Activated T-helper 9 cell treated with anti-CD3 and anti-CD28 coated beads, Interleukin-2, amount 50 U/mL, for 16 hours (primary cell): ENCODE results near the gene FGD6.
"Not testable (repeated sequence)": the region's sequence is repeated elsewhere in the genome, so short reads cannot be mapped to it uniquely, and the experiment has no call there.

Experiments used
- DNase-seq: peaks from one replicate; pipeline ENCODE4 v3.0.0-alpha.2; 2020; ENCODE audit warnings: low read depth

FGD6 gene

DNA sequence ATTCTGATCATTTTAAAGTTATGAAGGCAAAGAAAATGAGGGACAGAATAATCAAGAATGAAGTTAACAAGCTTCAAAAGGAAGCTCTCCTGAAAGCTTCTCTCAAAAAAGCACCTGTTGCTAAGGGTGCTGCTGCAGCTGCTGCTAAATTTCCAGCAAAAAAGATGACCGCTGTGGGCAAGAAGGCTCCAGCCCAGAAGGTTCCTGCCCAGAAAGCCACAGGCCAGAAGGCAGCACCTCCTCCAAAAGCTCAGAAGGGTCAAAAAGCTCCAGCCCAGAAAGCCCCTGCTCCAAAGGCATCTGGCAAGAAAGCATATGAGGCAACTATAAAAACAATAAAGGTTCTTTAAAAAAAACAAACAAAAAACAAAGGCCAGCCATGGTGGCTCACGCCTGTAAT lies 91.2 kb downstream of the FGD6 start:
- DNase-seq, result no peak

- no peak for DNase-seq
These were observed 93.2 kb downstream of the FGD6 start for GRCh38 chr12:95124106-95124505.

GRCh38 chr12:95118788-95119179 lies 98.5 kb downstream of the FGD6 start:
- DNase-seq, result no peak

DNA sequence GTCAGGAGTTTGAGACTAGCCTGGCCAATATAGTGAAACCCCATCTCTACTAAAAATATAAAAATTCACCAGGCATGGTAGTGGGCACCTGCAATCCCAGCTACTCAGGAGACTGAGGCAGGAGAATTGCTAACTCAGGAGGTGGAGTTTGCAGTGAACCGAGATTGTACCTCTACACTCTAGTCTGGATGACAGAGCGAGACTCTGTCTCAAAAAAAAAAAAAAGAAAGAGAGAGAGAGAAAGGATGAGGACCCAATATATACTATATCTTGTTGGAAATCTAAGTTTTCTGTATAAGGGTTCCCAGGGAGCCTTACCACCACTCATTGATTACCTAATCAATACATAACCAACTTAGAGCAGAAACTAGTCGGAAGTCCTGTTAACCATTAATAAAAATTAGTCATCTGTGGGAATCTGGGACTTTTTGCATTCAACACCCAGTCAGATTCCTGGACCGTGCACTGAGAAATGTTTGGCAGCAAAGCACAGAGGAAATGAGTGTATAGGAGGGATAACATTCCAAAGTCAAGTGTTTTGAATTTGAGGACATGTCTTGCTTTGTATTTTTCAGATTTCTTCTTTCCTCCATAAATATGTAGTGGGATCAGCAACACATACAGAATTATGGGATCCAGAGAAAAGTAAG lies 99.0 kb downstream of the FGD6 start:
- no peak for DNase-seq

DNA sequence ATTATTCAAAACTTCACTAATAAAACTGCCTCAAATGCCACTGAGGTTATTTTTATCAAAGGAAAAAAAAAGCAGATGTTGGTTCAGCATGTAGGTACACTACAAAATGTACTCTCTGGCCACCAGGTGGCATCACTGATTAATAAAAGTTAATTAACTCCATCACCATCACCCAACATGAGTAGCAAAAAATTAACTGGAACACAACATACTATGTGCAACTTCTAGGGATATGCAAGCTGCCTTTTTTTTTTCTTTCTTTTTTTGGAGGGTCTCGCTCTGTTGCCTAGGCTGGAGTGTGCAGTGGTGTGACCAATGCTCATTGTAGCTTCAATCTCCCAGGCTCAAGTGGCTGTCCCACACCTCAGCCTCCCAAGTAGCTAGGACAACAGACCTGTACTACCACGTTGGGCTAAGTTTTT lies 100.1 kb downstream of the FGD6 start:
- peak; percentile 30 for DNase-seq

- no peak for DNase-seq
These were observed 100.5 kb downstream of the FGD6 start for GRCh38 chr12:95116773-95117172.

- no peak for DNase-seq
These were observed 100.9 kb downstream of the FGD6 start for GRCh38 chr12:95116341-95116740.

DNA sequence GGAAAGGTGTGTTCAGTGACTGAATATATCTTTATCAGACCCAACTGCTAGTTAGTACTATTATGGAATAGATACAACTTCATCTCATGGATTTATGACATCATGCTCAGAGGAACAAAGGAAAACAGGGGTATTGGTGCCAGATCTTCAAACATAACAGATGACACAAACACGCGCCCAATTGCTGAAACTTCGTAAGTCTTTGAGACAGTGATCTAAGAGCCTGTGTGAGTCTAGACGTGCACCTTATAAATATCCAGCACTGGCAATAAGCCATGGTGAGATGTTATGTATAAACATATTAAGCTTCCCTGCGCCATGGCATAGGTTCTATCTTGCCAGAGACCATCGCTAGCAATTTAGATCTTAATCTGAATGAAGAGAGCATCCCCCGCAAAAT lies 101.6 kb downstream of the FGD6 start:
- no peak for DNase-seq

DNA sequence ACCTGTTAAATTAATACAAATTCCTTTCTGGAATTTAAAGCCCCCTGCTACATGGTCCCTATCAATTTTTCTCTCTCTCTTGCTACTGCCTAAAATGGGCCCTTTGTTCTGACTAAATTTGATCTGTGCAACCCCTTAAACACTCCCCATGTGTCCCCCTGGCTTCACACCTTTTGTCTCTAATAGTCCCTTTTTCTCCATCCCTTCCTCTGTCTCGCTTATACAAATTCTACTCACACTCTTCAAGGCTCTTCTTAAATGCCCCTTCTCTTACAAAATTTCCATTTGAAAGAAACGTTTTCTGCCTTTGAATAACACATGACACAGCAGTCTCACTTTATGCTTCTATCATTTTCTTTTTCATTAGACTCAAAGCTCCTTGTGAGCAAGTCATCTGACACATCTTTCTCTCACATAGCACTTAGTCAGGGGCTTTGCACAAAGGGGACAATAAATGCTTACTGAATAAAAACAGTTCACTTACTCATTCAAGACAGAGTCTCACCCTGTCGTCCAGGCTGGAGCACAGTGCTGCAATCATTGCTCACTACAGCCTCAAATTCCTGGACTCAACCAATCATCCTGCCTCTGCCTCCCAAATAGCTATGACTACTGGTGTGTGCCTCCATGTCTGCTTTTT lies 102.4 kb downstream of the FGD6 start:
- DNase-seq, result no peak

DNA sequence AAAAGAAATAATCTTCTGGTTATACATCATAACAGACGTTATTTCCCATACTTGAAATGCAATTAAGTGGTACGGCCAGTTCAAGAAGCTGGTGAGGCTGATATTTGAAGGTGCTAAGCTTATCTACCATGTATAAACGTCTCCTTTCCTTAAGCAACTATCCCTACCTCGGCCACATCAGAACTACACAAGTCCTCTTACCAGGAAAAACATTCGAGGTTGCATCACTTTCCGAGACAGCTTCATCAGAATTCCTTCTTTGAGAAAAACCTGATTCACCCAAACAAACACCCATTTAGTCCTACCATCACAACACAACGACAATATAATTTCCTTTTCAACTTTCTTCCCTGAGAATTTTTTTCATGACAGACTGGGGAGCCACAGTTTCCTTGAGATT lies 109.9 kb downstream of the FGD6 start:
- no peak for DNase-seq

DNA sequence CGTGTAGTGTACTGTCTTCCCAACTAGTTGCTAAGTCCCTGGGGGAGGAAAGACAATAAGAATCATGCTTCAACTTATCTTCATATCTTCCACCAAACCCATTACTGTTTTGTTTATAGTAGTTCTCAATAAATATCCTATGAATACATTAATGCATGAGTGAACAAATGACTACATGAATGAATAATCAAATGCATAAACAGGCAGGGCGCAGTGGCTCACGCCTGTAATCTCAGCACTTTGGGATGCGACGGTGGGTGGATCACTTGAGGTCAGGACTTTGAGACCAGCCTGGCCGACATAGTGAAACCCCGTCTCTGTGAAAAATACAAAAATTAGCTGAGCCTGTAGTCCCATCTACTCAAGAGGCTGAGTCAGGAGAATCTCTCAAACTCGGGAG lies 111.7 kb downstream of the FGD6 start:
- DNase-seq, result no peak

DNA sequence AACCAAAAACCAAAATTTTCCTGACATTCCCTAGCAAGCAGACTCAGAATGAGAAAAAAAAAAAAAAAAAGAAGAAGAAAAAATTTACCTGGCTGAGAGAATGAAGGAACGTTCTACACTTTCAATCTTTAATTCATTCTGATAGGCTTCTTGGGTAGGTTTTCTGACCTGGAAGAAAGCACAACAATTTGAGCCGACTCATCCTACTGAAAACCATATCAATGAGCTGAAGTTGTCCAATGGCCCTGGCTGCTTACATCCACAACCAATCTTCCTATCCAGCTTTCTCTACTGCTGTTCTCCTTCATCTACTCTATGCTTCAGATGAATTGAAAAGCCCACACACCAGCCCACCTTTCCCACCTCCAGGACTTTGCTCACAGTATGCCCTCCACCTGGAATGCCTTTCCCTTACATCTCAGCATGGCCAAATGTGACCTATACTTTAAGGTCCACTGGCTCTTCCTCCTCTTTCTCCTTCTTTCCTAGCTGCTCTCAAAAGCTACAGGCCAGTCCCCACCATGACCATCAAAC lies 112.3 kb downstream of the FGD6 start:
- no peak for DNase-seq

DNA sequence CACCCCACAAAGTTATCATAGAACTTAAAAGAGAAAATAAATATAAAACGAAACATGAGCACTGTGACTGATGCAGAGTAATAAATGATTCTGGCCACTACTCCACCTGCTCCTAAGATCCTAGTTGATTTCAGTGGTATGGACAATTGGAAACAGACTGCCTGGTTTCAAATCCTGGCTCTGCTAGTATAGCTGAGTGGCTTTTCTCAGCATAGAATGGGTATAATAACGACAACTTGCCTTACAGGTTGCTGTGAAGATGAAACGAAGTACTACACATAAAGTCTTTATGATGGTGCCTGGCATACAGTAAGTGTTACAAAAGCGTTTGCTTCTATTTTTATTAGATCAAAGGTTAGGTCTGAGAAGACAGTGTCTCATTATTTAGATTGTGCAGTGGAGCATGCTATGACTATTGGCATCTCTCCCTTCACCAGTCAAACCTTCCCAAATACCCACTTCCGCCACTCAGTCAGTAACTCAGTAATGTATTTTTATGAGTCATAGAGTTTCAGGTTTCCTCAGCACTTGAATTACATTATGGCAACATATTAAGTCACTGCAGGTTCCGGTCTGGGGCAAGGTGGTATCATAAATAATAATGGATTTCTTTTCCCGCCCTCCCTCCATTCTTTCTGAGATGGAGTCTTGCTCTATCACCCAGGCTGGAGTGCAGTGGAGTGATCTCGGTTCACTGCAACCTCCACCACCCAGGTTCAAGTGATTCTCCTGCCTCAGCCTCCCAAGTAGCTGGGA lies 114.2 kb downstream of the FGD6 start:
- peak; percentile 2 for DNase-seq

GRCh38 chr12:95101957-95102356 lies 115.3 kb downstream of the FGD6 start:
- not testable (repeated sequence) for DNase-seq

- no peak for DNase-seq
These were observed 116.7 kb downstream of the FGD6 start for GRCh38 chr12:95100264-95101190.

DNA sequence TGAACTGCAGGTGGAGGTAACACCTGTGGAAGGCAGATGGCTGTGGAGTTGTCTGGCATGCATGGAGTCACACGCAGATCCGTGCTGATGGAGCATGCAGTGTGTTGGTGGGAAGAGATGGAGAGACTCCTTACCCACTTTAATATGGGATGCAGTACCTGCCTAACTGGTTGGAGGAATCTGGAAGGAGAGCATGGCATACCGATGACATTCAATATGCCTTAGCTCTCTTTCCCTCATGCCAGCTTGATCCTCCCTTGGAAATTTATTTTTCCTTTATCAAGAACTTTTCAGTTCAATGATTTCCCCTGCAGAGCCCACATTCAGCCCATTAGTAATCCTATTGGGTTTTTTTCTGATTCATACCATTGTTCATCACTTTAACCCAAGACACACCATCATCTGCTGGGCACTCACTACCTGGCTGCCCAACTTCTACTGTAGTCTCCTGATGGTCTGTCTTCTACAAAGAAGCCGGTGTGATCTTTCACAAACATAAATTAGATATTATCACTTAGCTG lies 117.9 kb downstream of the FGD6 start:
- DNase-seq, result no peak

DNA sequence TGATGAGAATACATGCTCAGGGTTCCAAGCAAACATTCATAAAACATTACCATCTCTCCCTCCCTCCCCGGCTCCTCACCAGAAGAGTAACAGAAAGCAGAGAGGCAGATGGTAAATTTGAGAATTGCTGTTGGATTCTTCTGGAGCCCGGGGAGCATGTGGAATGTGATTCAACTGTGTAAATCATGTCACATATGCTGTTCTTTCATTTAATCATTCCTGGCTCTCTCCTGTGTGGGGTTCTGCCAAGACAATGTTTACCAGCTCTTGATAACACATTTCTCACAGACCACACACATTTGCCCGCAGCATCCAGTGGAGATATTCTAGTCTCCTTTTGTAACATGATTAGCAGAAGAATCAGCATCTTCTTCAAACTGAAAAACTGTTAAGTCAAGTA lies 120.4 kb downstream of the FGD6 start:
- no peak for DNase-seq

DNA sequence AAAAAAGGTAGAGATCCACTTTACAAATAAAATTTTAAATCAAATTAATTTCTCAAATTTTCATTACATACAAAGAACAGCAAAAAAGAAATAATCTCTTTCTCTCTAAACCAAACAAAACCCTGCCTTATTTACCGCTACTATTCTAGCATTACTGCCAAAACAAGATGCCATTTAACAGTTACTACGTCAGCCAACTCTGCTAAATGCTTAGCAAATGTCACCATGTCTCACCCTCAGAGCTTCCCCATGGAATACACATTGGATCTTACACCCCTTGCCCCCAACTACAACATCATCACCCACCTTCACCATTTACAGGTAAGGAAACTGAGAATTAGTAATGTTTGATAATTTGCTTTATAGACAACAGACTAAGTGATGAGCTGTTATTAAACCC lies 120.9 kb downstream of the FGD6 start:
- no peak for DNase-seq

GRCh38 chr12:95095866-95096265 lies 121.4 kb downstream of the FGD6 start:
- DNase-seq, result not testable (repeated sequence)

DNA sequence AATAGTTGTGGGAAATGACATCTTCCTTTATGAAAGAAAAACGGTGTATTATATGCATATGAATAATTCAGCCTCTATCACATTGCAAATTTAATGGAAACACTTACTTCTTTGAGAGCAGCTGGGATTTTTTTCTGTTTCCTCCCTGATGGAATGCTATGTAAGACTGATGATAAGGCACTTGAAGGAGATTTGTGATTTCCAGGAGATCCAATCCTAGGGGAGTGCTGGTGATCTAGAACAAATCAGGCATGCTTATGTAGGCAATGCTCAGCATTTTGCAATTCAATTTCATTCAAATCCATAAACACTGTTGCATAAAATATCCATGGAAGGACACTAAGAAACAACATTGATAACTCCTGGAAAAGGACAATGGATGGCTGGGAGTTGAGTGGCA lies 127.8 kb downstream of the FGD6 start:
- no peak for DNase-seq

DNA sequence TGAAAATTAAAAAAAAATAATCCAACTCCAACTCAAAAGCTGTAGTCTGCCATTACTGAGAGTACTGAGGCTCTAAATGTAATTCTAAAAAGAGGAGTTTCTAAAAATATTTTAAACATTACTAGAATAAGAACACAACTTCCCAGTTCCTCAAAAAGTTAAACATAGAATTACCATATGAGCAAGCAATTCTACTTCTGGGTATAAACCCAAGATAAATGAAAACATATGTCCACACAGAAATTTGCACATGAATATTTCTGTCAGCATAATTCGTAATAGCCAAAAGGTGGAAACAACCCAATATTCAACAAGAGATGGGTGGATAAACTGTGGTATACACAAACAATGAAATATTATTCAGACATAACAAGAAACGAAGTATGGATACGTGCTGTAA lies 128.9 kb downstream of the FGD6 start:
- no peak for DNase-seq

- DNase-seq, result no peak
These were observed 131.7 kb downstream of the FGD6 start for GRCh38 chr12:95085612-95086011.
